SK-N-SH (cell line): ENCODE measurements around the gene RYR3. TPM values are rescaled to one million over a fixed set of nuclear protein-coding genes. Genes with fewer than 3 reads are reported as not detected.

Source experiments
- CTCF ChIA-PET: fragments of 300-600, 350-600 bp; formaldehyde crosslinking; extraction: SDS; loops from one replicate; lab custom pipeline; 2021; lab: Yijun Ruan, JAX
- POLR2A ChIA-PET: fragments of 350-600 bp; sonication (Branson Sonifier 250); formaldehyde crosslinking; extraction: SDS; loops from one replicate; lab custom pipeline; 2020; ENCODE audit warnings: antibody characterized with exemption, inconsistent platforms; lab: Yijun Ruan, JAX
- DNase-seq: peaks from one replicate; pipeline ENCODE4 v3.0.0; 2012
- H2AFZ ChIP-seq: fragments of 200-600 bp; sonication (generic); 2 replicates; pipeline ENCODE4 v1.8.1; 2016; ENCODE audit warnings: antibody characterized with exemption, mild to moderate bottlenecking, low read depth
- H3F3A ChIP-seq: fragments of 200-600 bp; sonication (generic); replicated peaks from 2 replicates; pipeline ENCODE3; 2016; ENCODE audit warnings: antibody characterized with exemption, mild to moderate bottlenecking; ENCODE audit not compliant: insufficient read depth
- H3K27ac ChIP-seq, 2 experiments: fragments of 200-500 bp in 1 of 2; fragments of 200-600 bp in 1 of 2; sonication (Bioruptor generic) in 1 of 2; sonication (generic), shearing (Covaris generic) in 1 of 2; 2 replicates each; pipeline versions ENCODE4 v1.5.1 to v1.6.1; 2014 to 2016; ENCODE audit warnings: low read depth in 2 of 2, inconsistent platforms in 1 of 2, low read length in 1 of 2, mild to moderate bottlenecking in 1 of 2, mixed read lengths in 1 of 2
- H3K27me3 ChIP-seq: fragments of 200-600 bp; sonication (generic), shearing (Covaris generic); 2 replicates; pipeline ENCODE4 v1.6.1; 2016; ENCODE audit warnings: mixed run types; ENCODE audit not compliant: insufficient read depth
- H3K36me3 ChIP-seq, 2 experiments: fragments of 200-500 bp in 1 of 2; fragments of 200-600 bp in 1 of 2; sonication (Bioruptor generic) in 1 of 2; sonication (generic) in 1 of 2; replicated peaks in 1 of 2; 2 replicates each; pipeline versions ENCODE3 to v1.5.1; 2014 to 2016; ENCODE audit warnings: low read length in 1 of 2, mild to moderate bottlenecking in 1 of 2; ENCODE audit not compliant: insufficient read depth in 2 of 2, control insufficient read depth in 1 of 2
- H3K4me1 ChIP-seq, 2 experiments: fragments of 200-500 bp in 1 of 2; fragments of 200-600 bp in 1 of 2; sonication (Bioruptor generic) in 1 of 2; sonication (generic), shearing (Covaris generic) in 1 of 2; 2 replicates each; pipeline versions ENCODE4 v1.5.1 to v1.6.1; 2014 to 2016; ENCODE audit warnings: low read depth in 1 of 2, low read length in 1 of 2, mixed run types in 1 of 2; ENCODE audit not compliant: insufficient read depth in 2 of 2, control insufficient read depth in 1 of 2
- H3K4me2 ChIP-seq: fragments of 200-600 bp; sonication (generic), shearing (Covaris generic); 2 replicates; pipeline ENCODE4 v1.6.1; 2017; ENCODE audit warnings: mixed run types
- H3K4me3 ChIP-seq, 2 experiments: fragments of 200-500 bp in 1 of 2; fragments of 200-600 bp in 1 of 2; sonication (Bioruptor generic) in 1 of 2; sonication (generic), shearing (Covaris generic) in 1 of 2; 2 replicates each; pipeline versions ENCODE4 v1.5.1 to v1.8.1; 2014 to 2016; ENCODE audit warnings: low read depth in 2 of 2, inconsistent platforms in 1 of 2, low read length in 1 of 2, mild to moderate bottlenecking in 1 of 2, mixed read lengths in 1 of 2, moderate library complexity in 1 of 2
- H3K79me2 ChIP-seq: fragments of 200-600 bp; sonication (generic); 2 replicates; pipeline ENCODE4 v1.8.1; 2017; ENCODE audit warnings: mild to moderate bottlenecking; ENCODE audit not compliant: insufficient read depth
- H3K9ac ChIP-seq: fragments of 200-600 bp; sonication (generic); 2 replicates; pipeline ENCODE4 v1.6.1; 2017; ENCODE audit warnings: mixed run types
- H3K9me2 ChIP-seq: fragments of 200-600 bp; sonication (generic); 2 replicates; pipeline ENCODE4 v1.6.1; 2017; ENCODE audit warnings: mixed run types
- H3K9me3 ChIP-seq: fragments of 200-600 bp; sonication (generic); 2 replicates; pipeline ENCODE4 v1.6.1; 2017; ENCODE audit warnings: mixed run types, mild to moderate bottlenecking, moderate library complexity
- H4K20me1 ChIP-seq: fragments of 200-600 bp; sonication (generic); 2 replicates; pipeline ENCODE4 v1.6.1; 2017; ENCODE audit warnings: mild to moderate bottlenecking, mixed run types; ENCODE audit not compliant: insufficient read depth
- CTCF ChIP-seq: fragments of 200-600 bp; sonication (generic); IDR thresholded peaks from 2 replicates; pipeline ENCODE4 v1.6.1; 2017; ENCODE audit warnings: antibody characterized with exemption, mild to moderate bottlenecking, moderate library complexity
- ELF1 ChIP-seq: IDR thresholded peaks from 2 replicates; pipeline ENCODE4 v1.4.0; 2012
- FOSL2 ChIP-seq: IDR thresholded peaks from 2 replicates; pipeline ENCODE4 v1.4.0; 2012; ENCODE audit warnings: low read depth, mild to moderate bottlenecking, moderate library complexity, borderline replicate concordance
- FOXJ3 ChIP-seq: sonication (generic); formaldehyde crosslinking; IDR thresholded peaks from 2 replicates; pipeline ENCODE4 v1.5.1; 2020; ENCODE audit warnings: mild to moderate bottlenecking, missing genetic modification reagents
- GABPA ChIP-seq: IDR thresholded peaks from 2 replicates; pipeline ENCODE4 v1.4.0; 2012; ENCODE audit warnings: low read depth, mild to moderate bottlenecking
- GATA2 ChIP-seq: sonication (generic); formaldehyde crosslinking; IDR thresholded peaks from 2 replicates; pipeline ENCODE4 v1.5.0; 2020; ENCODE audit warnings: mild to moderate bottlenecking, missing genetic modification reagents
- JUND ChIP-seq: IDR thresholded peaks from 2 replicates; pipeline ENCODE4 v1.4.0; 2012
- MAX ChIP-seq: IDR thresholded peaks from 2 replicates; pipeline ENCODE4 v1.4.0; 2012; ENCODE audit warnings: low read depth
- MXI1 ChIP-seq: IDR thresholded peaks from 2 replicates; pipeline ENCODE4 v1.6.1; 2012; ENCODE audit warnings: mild to moderate bottlenecking, low read depth, low read length, improper control_type of control experiment
- NRF1 ChIP-seq: IDR thresholded peaks from 2 replicates; pipeline ENCODE4 v1.6.1; 2012; ENCODE audit warnings: low read depth, mild to moderate bottlenecking, low read length
- POLR2AphosphoS5 ChIP-seq: IDR thresholded peaks from 2 replicates; pipeline ENCODE4 v1.6.1; 2012; ENCODE audit warnings: low read depth, low read length
- RAD21 ChIP-seq: IDR thresholded peaks from 2 replicates; pipeline ENCODE4 v1.6.1; 2012; ENCODE audit warnings: mild to moderate bottlenecking, low read length
- RCOR1 ChIP-seq: fragments of 150-350 bp; IDR thresholded peaks from 2 replicates; pipeline ENCODE4 v1.6.1; 2017; ENCODE audit warnings: antibody characterized with exemption, low read length
- REST ChIP-seq: IDR thresholded peaks from 2 replicates; pipeline ENCODE4 v1.6.1; 2012; ENCODE audit warnings: mild to moderate bottlenecking, low read depth, low read length, moderate library complexity
- RXRA ChIP-seq: IDR thresholded peaks from 2 replicates; pipeline ENCODE4 v1.4.0; 2012; ENCODE audit warnings: low read depth, mild to moderate bottlenecking, borderline replicate concordance
- TAF1 ChIP-seq: IDR thresholded peaks from 2 replicates; pipeline ENCODE4 v1.6.1; 2012; ENCODE audit warnings: low read depth, mild to moderate bottlenecking, low read length, moderate library complexity, borderline replicate concordance
- TCF12 ChIP-seq: IDR thresholded peaks from 2 replicates; pipeline ENCODE4 v1.4.0; 2012
- TEAD4 ChIP-seq: IDR thresholded peaks from 2 replicates; pipeline ENCODE4 v1.4.0; 2012; ENCODE audit warnings: mild to moderate bottlenecking, borderline replicate concordance; ENCODE audit not compliant: insufficient read depth
- USF1 ChIP-seq: IDR thresholded peaks from 2 replicates; pipeline ENCODE4 v1.4.0; 2012; ENCODE audit warnings: low read depth, borderline replicate concordance
- YY1 ChIP-seq: IDR thresholded peaks from 2 replicates; pipeline ENCODE4 v1.4.0; 2012; ENCODE audit warnings: low read depth, mild to moderate bottlenecking
- WGBS: methylation state at CpG from one replicate; pipeline ENCODE4 v1.1.6; 2017; ENCODE audit warnings: low lambda C conversion rate; 5-methylcytosine and 5-hydroxymethylcytosine counted together
- polyA plus RNA-seq, 3 experiments: library from polyadenylated mRNA; depleted of rRNA; stranded (reverse); fragments of >200 nt; gene quantifications; 2 replicates each; pipeline ENCODE4 v1.2.3, GENCODE V29; 2012

Gene RYR3
- polyA plus RNA-seq, 1 of the 3 experiments (the other 2 are of a cell fraction), result 0.02 TPM

- Histone ChIP-seq H3K4me1 (no peaks in the 10 kb centered on the region), H3K36me3 (no peaks in the 10 kb centered on the region), H3K9me3 (no peaks in the 10 kb centered on the region), H3K27me3 (no peaks in the 10 kb centered on the region), H3K4me2 (no peak overlapping the region), H4K20me1 (no peaks in the 10 kb centered on the region), H2AFZ (no peak overlapping the region), H3K9me2 (no peaks in the 10 kb centered on the region), H3K4me3 (no peak overlapping the region), H3K79me2 (no peaks in the 10 kb centered on the region), H3F3A (no peaks in the 10 kb centered on the region), H3K27ac (no peak overlapping the region), H3K9ac (no peak overlapping the region)
- POLR2A ChIA-PET, result no interaction called here
- 49% methylated on average over 3 of the region's 3 CpGs for WGBS
- CTCF ChIA-PET, result interaction anchor here (1.1 to 2.3 kb wide), 2 partner anchors 15 to 19 kb away, joined by 4 to 6 read pairs; no protein-coding TSS in a partner anchor
- no peak for DNase-seq
- no peak for TF ChIP-seq JUND
- TF ChIP-seq ELF1, result no peak
- no peak for TF ChIP-seq USF1
- TF ChIP-seq GABPA, result no peak
- no peak for TF ChIP-seq MAX
- TF ChIP-seq FOXJ3, result no peak
- no peak for TF ChIP-seq TEAD4
- no peak for TF ChIP-seq YY1
- TF ChIP-seq REST, result no peak
Observed at GRCh38 chr15:33328106-33328505, 17.3 kb downstream of the RYR3 start.

- WGBS, result 56% methylated on average over 4 of the region's 4 CpGs
- TF ChIP-seq MAX (no peak), POLR2AphosphoS5 (no peak), FOSL2 (no peak), RAD21 (no peak), TAF1 (no peak), RCOR1 (no peak), TCF12 (no peak), FOXJ3 (no peak), USF1 (no peak), NRF1 (no peak), GATA2 (CRISPR knock-in tag) (no peak), ELF1 (no peak), CTCF (no peak), MXI1 (no peak), RXRA (no peak)
- H3K27ac ChIP-seq, result no peak overlapping the region
- no peak overlapping the region for H3K4me3 ChIP-seq
- ChIA-PET POLR2A (no interaction called here), CTCF (no interaction called here)
- no peaks in the 10 kb centered on the region for H3K79me2 ChIP-seq
- H3K9ac ChIP-seq, result no peak overlapping the region
- no peaks in the 10 kb centered on the region for H3K4me1 ChIP-seq
- H3K9me3 ChIP-seq, result no peaks in the 10 kb centered on the region
- H3K4me2 ChIP-seq, result no peak overlapping the region
- H3K27me3 ChIP-seq, result no peaks in the 10 kb centered on the region
- H3F3A ChIP-seq, result no peaks in the 10 kb centered on the region
- no peak overlapping the region for H2AFZ ChIP-seq
- no peak for DNase-seq
- no peaks in the 10 kb centered on the region for H3K9me2 ChIP-seq
- H4K20me1 ChIP-seq, result no peaks in the 10 kb centered on the region
- H3K36me3 ChIP-seq, result no peaks in the 10 kb centered on the region
Observed at GRCh38 chr15:33329457-33329856, 18.7 kb downstream of the RYR3 start.
